Right renal pelvis (tissue), 4 donors: Measurements from ENCODE around the gene GP9. TPM values are rescaled to one million over a fixed set of nuclear protein-coding genes. Genes with fewer than 3 reads are reported as not detected.
"Not testable (repeated sequence)": the region's sequence is repeated elsewhere in the genome, so short reads cannot be mapped to it uniquely, and the experiment has no call there.

Source experiments
- DNase-seq, 4 donors: peaks; one replicate each; pipeline ENCODE4 v3.0.0-alpha.2; 2013; ENCODE audit warnings: low read depth in 4 of 4, low spot score in 3 of 4, missing footprints in 1 of 4
- polyA plus RNA-seq, 4 donors: library from polyadenylated mRNA; unstranded; fragments of 120-200 nt; gene quantifications; one replicate each; pipeline ENCODE4 v1.2.1, GENCODE V29; 2013; ENCODE audit not compliant: insufficient read length in 4 of 4

GP9 gene
- polyA plus RNA-seq, 4 donors = 0.97 to 2.4 (median 1.1) TPM

GRCh38 chr3:129047553-129047839 lies 13.1 kb upstream of the GP9 start:
- no peak for DNase-seq

- DNase-seq = no peak
Measured at GRCh38 chr3:129050556-129051295, 9.9 kb upstream of the GP9 start.

- no peak for DNase-seq
Measured at GRCh38 chr3:129051871-129052340, 8.7 kb upstream of the GP9 start.

GRCh38 chr3:129052675-129053074 lies 7.9 kb upstream of the GP9 start:
- no peak for DNase-seq

GRCh38 chr3:129054605-129055104 lies 5.9 kb upstream of the GP9 start:
- DNase-seq = no peak

- no peak for DNase-seq
Measured at GRCh38 chr3:129056451-129057173, 4.0 kb upstream of the GP9 start.

- DNase-seq = no peak
Measured at GRCh38 chr3:129057249-129057648, 3.3 kb upstream of the GP9 start.

GRCh38 chr3:129058441-129059200 lies 2.0 kb upstream of the GP9 start:
- DNase-seq = no peak

GRCh38 chr3:129059311-129059958 lies 1.1 kb upstream of the GP9 start:
- no peak for DNase-seq

GRCh38 chr3:129061023-129061887 lies 676 bp downstream of the GP9 start:
- no peak for DNase-seq

- no peak for DNase-seq
Measured at GRCh38 chr3:129061888-129062834, 1.6 kb downstream of the GP9 start.

- no peak for DNase-seq
Measured at GRCh38 chr3:129063091-129063640, 2.6 kb downstream of the GP9 start.

GRCh38 chr3:129063841-129064482 lies 3.4 kb downstream of the GP9 start:
- DNase-seq = no peak

- DNase-seq = no peak
Measured at GRCh38 chr3:129065016-129065719, 4.6 kb downstream of the GP9 start.

GRCh38 chr3:129065720-129066073 lies 5.1 kb downstream of the GP9 start:
- DNase-seq = no peak

GRCh38 chr3:129067719-129068118 lies 7.1 kb downstream of the GP9 start:
- not testable (repeated sequence) for DNase-seq

GRCh38 chr3:129068291-129068886 lies 7.8 kb downstream of the GP9 start:
- DNase-seq = no peak
